PC-9 (cell line): ENCODE results near the gene LIPI.

Experiments used
- EZH2 ChIP-seq: fragments of 200-600 bp; sonication (generic); IDR thresholded peaks from 2 replicates; pipeline ENCODE4 v1.8.0; 2017; ENCODE audit warnings: antibody characterized with exemption, low read depth
- TF ChIP-seq, protein P1 (sequence below): fragments of 200-600 bp; sonication (generic); conservative IDR thresholded peaks from 2 replicates; pipeline ENCODE4 v1.6.1; 2017; ENCODE audit warnings: mixed run types, antibody characterized with exemption, mild to moderate bottlenecking, moderate library complexity

DNA sequence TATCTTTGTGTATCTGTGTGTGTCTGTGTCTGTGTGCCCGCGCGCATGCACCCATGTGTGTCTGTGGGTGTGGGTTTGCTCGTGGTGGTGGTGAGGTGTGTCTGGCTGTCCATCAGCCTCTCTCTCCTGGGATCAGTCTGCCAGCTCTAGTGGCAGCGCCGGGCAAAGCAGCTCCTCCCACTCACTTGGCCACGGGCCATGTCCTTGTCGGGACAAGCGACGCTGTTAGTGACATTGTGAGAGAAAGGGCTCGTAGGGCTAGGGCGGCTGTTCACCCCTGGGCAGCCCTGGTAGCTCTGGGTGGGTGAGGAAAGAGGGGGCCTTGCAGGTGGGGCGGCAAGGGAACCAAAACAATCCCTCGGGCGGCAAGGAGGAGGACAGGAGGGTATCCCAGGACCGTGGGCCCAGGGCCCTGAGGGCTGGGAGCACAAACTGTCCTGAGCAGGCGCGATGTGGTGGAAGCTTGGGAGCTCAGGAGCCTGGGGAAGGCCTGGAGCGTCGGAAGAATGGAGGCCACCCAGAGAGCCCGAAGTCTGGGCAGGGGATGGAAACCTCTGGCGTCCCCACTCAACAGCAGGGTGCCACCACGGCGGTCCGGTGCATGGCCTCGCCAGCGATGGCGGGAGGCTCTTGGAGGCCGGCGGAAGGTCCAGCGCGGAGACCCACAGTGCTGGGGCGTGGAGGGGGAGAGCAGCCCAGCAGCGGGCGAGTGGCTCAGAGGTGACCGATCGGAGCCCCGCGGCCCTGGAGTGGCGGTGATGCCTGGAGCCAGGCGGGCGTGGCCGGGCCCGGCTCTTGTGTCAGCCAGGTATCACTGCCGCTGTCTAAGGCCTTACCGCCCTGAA, 140.5 kb downstream of the LIPI start:
- TF ChIP-seq, protein P1, sequence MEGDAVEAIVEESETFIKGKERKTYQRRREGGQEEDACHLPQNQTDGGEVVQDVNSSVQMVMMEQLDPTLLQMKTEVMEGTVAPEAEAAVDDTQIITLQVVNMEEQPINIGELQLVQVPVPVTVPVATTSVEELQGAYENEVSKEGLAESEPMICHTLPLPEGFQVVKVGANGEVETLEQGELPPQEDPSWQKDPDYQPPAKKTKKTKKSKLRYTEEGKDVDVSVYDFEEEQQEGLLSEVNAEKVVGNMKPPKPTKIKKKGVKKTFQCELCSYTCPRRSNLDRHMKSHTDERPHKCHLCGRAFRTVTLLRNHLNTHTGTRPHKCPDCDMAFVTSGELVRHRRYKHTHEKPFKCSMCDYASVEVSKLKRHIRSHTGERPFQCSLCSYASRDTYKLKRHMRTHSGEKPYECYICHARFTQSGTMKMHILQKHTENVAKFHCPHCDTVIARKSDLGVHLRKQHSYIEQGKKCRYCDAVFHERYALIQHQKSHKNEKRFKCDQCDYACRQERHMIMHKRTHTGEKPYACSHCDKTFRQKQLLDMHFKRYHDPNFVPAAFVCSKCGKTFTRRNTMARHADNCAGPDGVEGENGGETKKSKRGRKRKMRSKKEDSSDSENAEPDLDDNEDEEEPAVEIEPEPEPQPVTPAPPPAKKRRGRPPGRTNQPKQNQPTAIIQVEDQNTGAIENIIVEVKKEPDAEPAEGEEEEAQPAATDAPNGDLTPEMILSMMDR: no peak
- no peak for TF ChIP-seq EZH2
